GM12874 (cell line): ENCODE results near the gene CENPF.

Experiments
- CTCF ChIP-seq: IDR thresholded peaks from 2 replicates; pipeline ENCODE4 v1.5.1; 2011; ENCODE audit warnings: low read depth, mild to moderate bottlenecking, control low read depth, low read length, moderate library complexity; ENCODE audit not compliant: insufficient read depth

CENPF gene

GRCh38 chr1:214602764-214603657 lies at the start of gene CENPF:
CENPF (plus strand) TSS chr1:214603195; CDS start chr1:214613755, 10,560 bp downstream.
- TF ChIP-seq CTCF = 0 out of 2 replicates have a peak, but pooled peaks have one; percentile 12

GRCh38 chr1:214557952-214558735 lies 44.9 kb upstream of the CENPF start:
- no peak for TF ChIP-seq CTCF

GRCh38 chr1:214563881-214564280 lies 39.1 kb upstream of the CENPF start:
- TF ChIP-seq CTCF = no peak

GRCh38 chr1:214565310-214565709 lies 37.7 kb upstream of the CENPF start:
- TF ChIP-seq CTCF = no peak

- no peak for TF ChIP-seq CTCF
Measured at GRCh38 chr1:214566158-214567104, 36.6 kb upstream of the CENPF start.

- TF ChIP-seq CTCF = no peak
Measured at GRCh38 chr1:214567481-214567980, 35.5 kb upstream of the CENPF start.
